C4-2B (cell line): ENCODE data around the gene THAP2.

Experiments
- ZFX ChIP-seq: fragments of 450-650 bp; IDR thresholded peaks from 2 replicates; pipeline ENCODE4 v1.6.1; 2017
- TF ChIP-seq, protein P1 (sequence below): fragments of 450-650 bp; conservative IDR thresholded peaks from 2 replicates; pipeline ENCODE4 v1.5.1; 2017; ENCODE audit warnings: mild to moderate bottlenecking

DNA sequence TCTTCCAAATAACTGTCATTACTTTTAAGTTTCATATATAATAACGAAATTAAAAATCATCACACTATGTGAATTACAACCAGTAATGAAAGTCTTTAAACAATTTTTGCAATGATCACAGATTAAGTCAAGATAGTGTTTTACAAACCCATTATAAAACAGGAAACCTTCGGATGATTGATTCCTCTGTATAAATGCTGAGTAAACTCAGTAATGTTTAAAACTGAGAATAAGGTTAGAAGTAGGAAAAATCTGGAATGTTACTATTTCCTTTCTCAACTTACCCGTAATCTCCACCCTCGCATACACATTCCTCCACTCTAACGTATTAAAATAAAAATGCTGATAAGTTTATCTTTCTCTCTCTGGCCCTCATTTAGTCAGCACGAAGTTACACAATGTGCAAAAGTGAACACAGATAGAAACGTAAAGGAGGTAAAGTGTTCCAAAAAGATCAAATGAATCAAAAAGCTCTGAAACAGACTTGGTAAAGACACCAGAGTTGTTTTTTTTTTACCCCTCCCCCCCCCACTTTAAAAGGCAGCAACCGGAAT, 2.0 kb upstream of the THAP2 start:
- TF ChIP-seq, protein P1, sequence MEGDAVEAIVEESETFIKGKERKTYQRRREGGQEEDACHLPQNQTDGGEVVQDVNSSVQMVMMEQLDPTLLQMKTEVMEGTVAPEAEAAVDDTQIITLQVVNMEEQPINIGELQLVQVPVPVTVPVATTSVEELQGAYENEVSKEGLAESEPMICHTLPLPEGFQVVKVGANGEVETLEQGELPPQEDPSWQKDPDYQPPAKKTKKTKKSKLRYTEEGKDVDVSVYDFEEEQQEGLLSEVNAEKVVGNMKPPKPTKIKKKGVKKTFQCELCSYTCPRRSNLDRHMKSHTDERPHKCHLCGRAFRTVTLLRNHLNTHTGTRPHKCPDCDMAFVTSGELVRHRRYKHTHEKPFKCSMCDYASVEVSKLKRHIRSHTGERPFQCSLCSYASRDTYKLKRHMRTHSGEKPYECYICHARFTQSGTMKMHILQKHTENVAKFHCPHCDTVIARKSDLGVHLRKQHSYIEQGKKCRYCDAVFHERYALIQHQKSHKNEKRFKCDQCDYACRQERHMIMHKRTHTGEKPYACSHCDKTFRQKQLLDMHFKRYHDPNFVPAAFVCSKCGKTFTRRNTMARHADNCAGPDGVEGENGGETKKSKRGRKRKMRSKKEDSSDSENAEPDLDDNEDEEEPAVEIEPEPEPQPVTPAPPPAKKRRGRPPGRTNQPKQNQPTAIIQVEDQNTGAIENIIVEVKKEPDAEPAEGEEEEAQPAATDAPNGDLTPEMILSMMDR: no peak
- no peak for TF ChIP-seq ZFX
